CD14-positive monocyte (primary cell): ENCODE results near the gene DOK4. TPM values are rescaled to one million over a fixed set of nuclear protein-coding genes. Genes with fewer than 3 reads are reported as not detected.

Experiments used
- DNase-seq, 3 donors: peaks; one replicate each; pipeline ENCODE4 v3.0.0-alpha.2; 2011 to 2022
- H2AFZ ChIP-seq: 2 replicates; pipeline ENCODE4 v1.6.0; 2012; ENCODE audit warnings: mild to moderate bottlenecking, low read depth, low read length, inconsistent platforms; ENCODE audit not compliant: insufficient read depth, poor library complexity, severe bottlenecking
- H3K27ac ChIP-seq, 2 donors: 1 replicate in 1 of 2; 2 replicates in 1 of 2; pipeline ENCODE4 v1.5.1; 2012 to 2013; ENCODE audit warnings: low read length in 2 of 2, control low read depth in 1 of 2, inconsistent platforms in 1 of 2, low read depth in 1 of 2, mild to moderate bottlenecking in 1 of 2
- H3K27me3 ChIP-seq, 2 donors: one replicate each; pipeline versions ENCODE4 v1.6.0 to v1.6.1; 2011 to 2013; ENCODE audit warnings: low read length in 2 of 2; ENCODE audit not compliant: control insufficient read depth in 2 of 2, insufficient read depth in 2 of 2
- H3K36me3 ChIP-seq, 2 donors: replicated peaks in 1 of 2; 1 replicate in 1 of 2; 2 replicates in 1 of 2; pipeline versions ENCODE4 v1.5.1 to v1.6.1; 2012 to 2013; ENCODE audit warnings: low read length in 2 of 2, control low read depth in 1 of 2, inconsistent platforms in 1 of 2, mild to moderate bottlenecking in 1 of 2; ENCODE audit not compliant: insufficient read depth in 2 of 2, control insufficient read depth in 1 of 2
- H3K4me1 ChIP-seq, 2 donors: 1 replicate in 1 of 2; 2 replicates in 1 of 2; pipeline versions ENCODE4 v1.5.1 to v1.6.1; 2012 to 2013; ENCODE audit warnings: low read length in 2 of 2, control low read depth in 1 of 2, inconsistent platforms in 1 of 2, mild to moderate bottlenecking in 1 of 2, moderate library complexity in 1 of 2; ENCODE audit not compliant: insufficient read depth in 2 of 2, control insufficient read depth in 1 of 2
- H3K4me2 ChIP-seq: replicated peaks from 2 replicates; pipeline ENCODE3; 2012; ENCODE audit warnings: low read length, moderate library complexity, mild to moderate bottlenecking; ENCODE audit not compliant: poor library complexity, severe bottlenecking; ENCODE audit errors: extremely low read depth
- H3K4me3 ChIP-seq, 3 experiments: fragments of 200-600 bp in 1 of 3; sonication (generic) in 1 of 3; replicated peaks in 1 of 3; 1 replicate in 2 of 3; 2 replicates in 1 of 3; pipeline ENCODE4 v1.5.1; 2011 to 2013; ENCODE audit warnings: low read length in 3 of 3, mild to moderate bottlenecking in 3 of 3, control low read depth in 2 of 3, low read depth in 2 of 3, inconsistent platforms in 1 of 3, moderate library complexity in 1 of 3
- H3K79me2 ChIP-seq: 2 replicates; pipeline ENCODE4 v1.6.0; 2012; ENCODE audit warnings: mild to moderate bottlenecking, control low read depth, inconsistent platforms, low read length, moderate library complexity; ENCODE audit not compliant: insufficient read depth
- H3K9ac ChIP-seq: 2 replicates; pipeline ENCODE4 v1.6.0; 2017; ENCODE audit warnings: low read length, mild to moderate bottlenecking; ENCODE audit not compliant: insufficient read depth, poor library complexity, severe bottlenecking
- H3K9me3 ChIP-seq, 2 donors: replicated peaks in 1 of 2; 1 replicate in 1 of 2; 2 replicates in 1 of 2; pipeline versions ENCODE4 v1.5.1 to v1.6.1; 2012 to 2013; ENCODE audit warnings: low read length in 2 of 2, control low read depth in 1 of 2; ENCODE audit not compliant: control insufficient read depth in 1 of 2, insufficient read depth in 1 of 2
- H4K20me1 ChIP-seq: 2 replicates; pipeline ENCODE4 v1.6.0; 2012; ENCODE audit warnings: mild to moderate bottlenecking, low read length, control low read depth, moderate library complexity; ENCODE audit not compliant: insufficient read depth
- H3K27ac Mint-ChIP-seq, 7 donors: one replicate each; pipeline ENCODE4 v1.8.0; 2020; ENCODE audit warnings: mild to moderate bottlenecking in 7 of 7, mixed read lengths in 7 of 7, moderate library complexity in 6 of 7, inconsistent platforms in 2 of 7
- H3K27me3 Mint-ChIP-seq, 3 donors: one replicate each; pipeline ENCODE4 v1.8.0; 2021 to 2022; ENCODE audit warnings: low read depth in 3 of 3, mild to moderate bottlenecking in 3 of 3, mixed read lengths in 3 of 3, moderate library complexity in 3 of 3, inconsistent platforms in 1 of 3
- H3K36me3 Mint-ChIP-seq, 2 donors: one replicate each; pipeline ENCODE4 v1.8.0; 2020; ENCODE audit warnings: mixed read lengths in 2 of 2, inconsistent platforms in 1 of 2, mild to moderate bottlenecking in 1 of 2
- H3K4me1 Mint-ChIP-seq: one replicate; pipeline ENCODE4 v1.8.0; 2020; ENCODE audit warnings: mild to moderate bottlenecking, mixed read lengths
- H3K4me3 Mint-ChIP-seq, 2 donors: one replicate each; pipeline ENCODE4 v1.8.0; 2020; ENCODE audit warnings: mild to moderate bottlenecking in 2 of 2, mixed read lengths in 2 of 2, moderate library complexity in 1 of 2
- H3K9me3 Mint-ChIP-seq, 7 donors: one replicate each; pipeline ENCODE4 v1.8.0; 2020 to 2022; ENCODE audit warnings: mixed read lengths in 7 of 7, mild to moderate bottlenecking in 6 of 7, moderate library complexity in 6 of 7, inconsistent platforms in 2 of 7
- CTCF ChIP-seq: fragments of 200-600 bp; IDR thresholded peaks from one replicate; pipeline ENCODE4 v1.8.0; 2022; ENCODE audit warnings: antibody characterized with exemption, mild to moderate bottlenecking
- WGBS: methylation state at CpG from one replicate; pipeline ENCODE4 v1.1.5; 2013; ENCODE audit warnings: missing lambda C conversion rate; ENCODE audit not compliant: insufficient coverage; 5-methylcytosine and 5-hydroxymethylcytosine counted together
- intact Hi-C, 2 donors: fragments of 100-400 bp; cut with micrococcal nuclease; formaldehyde crosslinking; loops; one replicate each; pipeline versions ENCODE4 v1.15.0 to v1.15.1; 2023
- polyA plus RNA-seq, 3 donors: library from polyadenylated mRNA; depleted of rRNA in 1 of 3; unstranded in 2 of 3; stranded (reverse) in 1 of 3; fragments of 300-500 nt in 2 of 3; fragments of >200 nt in 1 of 3; fragmentation: Illumina TruSeq in 2 of 3; gene quantifications; 1 replicate in 2 of 3; 2 replicates in 1 of 3; pipeline ENCODE4 v1.2.3, GENCODE V29; 2012 to 2021

Gene DOK4
- polyA plus RNA-seq, 3 donors = 0.09 to 0.17 TPM; not detected in 1

- Histone ChIP-seq H4K20me1 (peaks cover 4% of the 10 kb centered on the region), H3K4me3 (no peak overlapping the region), H3K36me3 (peaks cover 55 to 62% of the 10 kb centered on the region in 2 donors), H2AFZ (no peak overlapping the region), H3K4me1 (peaks cover 7 to 21% of the 10 kb centered on the region in 2 donors), H3K79me2 (no peaks in the 10 kb centered on the region), H3K27me3 (no peaks in the 10 kb centered on the region), H3K27ac (peak overlapping the region in 1 of 2 donors; percentile 11), H3K9ac (no peak overlapping the region), H3K9me3 (no peaks in the 10 kb centered on the region), H3K4me2 (no peak overlapping the region)
- Mint-ChIP-seq H3K4me3 (no peak overlapping the region), H3K36me3 (peaks cover 56 to 61% of the 10 kb centered on the region in 2 donors), H3K27me3 (peaks cover 2 to 5% (median 5%) of the 10 kb centered on the region in 3 donors), H3K4me1 (peaks cover 16% of the 10 kb centered on the region), H3K9me3 (peaks cover 0 to 5% (median 0%) of the 10 kb centered on the region in 7 donors), H3K27ac (peak overlapping the region in 2 of 7 donors; percentile 28 to 46)
- no peak for DNase-seq
- no peak for TF ChIP-seq CTCF
- intact Hi-C loops = no loop called here
- 100% methylated on average over 1 of the region's 1 CpG for WGBS
Measured at GRCh38 chr16:57471209-57471608, 15.1 kb downstream of the DOK4 start.

GRCh38 chr16:57470711-57471110, 15.6 kb downstream of the DOK4 start:
- H3K36me3 Mint-ChIP-seq = peaks cover 61 to 66% of the 10 kb centered on the region in 2 donors
- peaks cover 2 to 16% of the 10 kb centered on the region in 2 donors for H3K4me1 ChIP-seq

More at GRCh38 chr16:57470711-57471110, 15.6 kb downstream of the DOK4 start:
- Histone ChIP-seq H3K9ac (no peak overlapping the region), H3K79me2 (no peaks in the 10 kb centered on the region), H3K36me3 (peaks cover 60 to 67% of the 10 kb centered on the region in 2 donors), H2AFZ (no peak overlapping the region), H3K27ac (peak overlapping the region in 1 of 2 donors; percentile 11), H3K4me3 (no peak overlapping the region), H3K27me3 (no peaks in the 10 kb centered on the region), H4K20me1 (peaks cover 4% of the 10 kb centered on the region), H3K9me3 (no peaks in the 10 kb centered on the region), H3K4me2 (no peak overlapping the region)
- H3K4me3 Mint-ChIP-seq = no peak overlapping the region
- peaks cover 2 to 5% (median 3%) of the 10 kb centered on the region in 3 donors for H3K27me3 Mint-ChIP-seq
- H3K4me1 Mint-ChIP-seq = peaks cover 12% of the 10 kb centered on the region
- peaks cover 0 to 5% (median 0%) of the 10 kb centered on the region in 7 donors for H3K9me3 Mint-ChIP-seq
- intact Hi-C loops = no loop called here
- WGBS = 65% methylated on average over 5 of the region's 6 CpGs
- DNase-seq = no peak
- H3K27ac Mint-ChIP-seq = peak overlapping the region in 3 of 7 donors; percentile 15 to 46 (median 28)
- no peak for TF ChIP-seq CTCF
